Activated CD4-positive, CD25-positive, alpha-beta regulatory T cell treated with anti-CD3 and anti-CD28 coated beads, Interleukin-2, amount 50 U/mL, for 16 hours (primary cell): Measurements from ENCODE around the gene FLCN.
"Not testable (repeated sequence)": the region's sequence is repeated elsewhere in the genome, so short reads cannot be mapped to it uniquely, and the experiment has no call there.

Experiments
- DNase-seq: peaks from one replicate; pipeline ENCODE4 v3.0.0-alpha.2; 2020; ENCODE audit warnings: low read depth, low spot score

Gene FLCN

GRCh38 chr17:17213775-17214174 is 23.2 kb downstream of the FLCN start:
- no peak for DNase-seq

GRCh38 chr17:17207998-17208397 is 29.0 kb downstream of the FLCN start:
- DNase-seq, result no peak

- no peak for DNase-seq
Observed at GRCh38 chr17:17206913-17207335, 30.0 kb downstream of the FLCN start.

- peak; percentile 80 for DNase-seq
Observed at GRCh38 chr17:17206124-17206912, 30.6 kb downstream of the FLCN start, which contains the start of gene PLD6. TSS of gene PLD6 (minus strand) at chr17:17206333. CDS start at chr17:17206286, 47 bp downstream.

- peak; percentile 10 for DNase-seq
Observed at GRCh38 chr17:17205368-17206123, 31.4 kb downstream of the FLCN start.

DNA sequence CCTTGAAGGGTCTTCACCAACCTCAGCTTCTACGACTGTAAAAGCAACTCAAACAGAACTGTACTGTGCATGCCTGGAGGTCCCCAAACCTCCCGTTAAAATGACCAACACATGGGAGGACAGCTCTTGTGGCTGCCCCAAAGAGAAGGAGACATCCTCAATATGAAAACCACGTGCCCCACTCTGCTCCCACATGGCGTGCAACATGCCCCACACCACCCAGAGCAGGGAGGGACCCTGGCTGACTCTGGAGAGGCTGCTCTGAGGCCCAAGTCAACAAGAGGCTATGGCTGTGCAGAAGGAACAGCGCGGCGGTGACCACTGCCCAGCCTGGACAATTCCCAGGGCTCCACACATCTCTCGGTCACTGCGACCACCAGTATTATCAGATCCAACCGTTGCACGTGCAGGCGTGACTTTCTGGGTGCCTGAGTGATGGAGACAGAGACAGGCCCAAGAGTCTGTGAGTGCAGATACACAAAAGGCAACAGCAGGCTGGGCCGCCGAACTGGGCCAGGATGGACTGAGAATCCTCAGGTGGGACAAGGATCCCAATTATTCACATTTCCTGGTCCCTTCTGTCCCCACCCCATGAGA is 32.2 kb downstream of the FLCN start:
- no peak for DNase-seq

GRCh38 chr17:17204041-17204591 is 32.9 kb downstream of the FLCN start:
- DNase-seq, result no peak

DNA sequence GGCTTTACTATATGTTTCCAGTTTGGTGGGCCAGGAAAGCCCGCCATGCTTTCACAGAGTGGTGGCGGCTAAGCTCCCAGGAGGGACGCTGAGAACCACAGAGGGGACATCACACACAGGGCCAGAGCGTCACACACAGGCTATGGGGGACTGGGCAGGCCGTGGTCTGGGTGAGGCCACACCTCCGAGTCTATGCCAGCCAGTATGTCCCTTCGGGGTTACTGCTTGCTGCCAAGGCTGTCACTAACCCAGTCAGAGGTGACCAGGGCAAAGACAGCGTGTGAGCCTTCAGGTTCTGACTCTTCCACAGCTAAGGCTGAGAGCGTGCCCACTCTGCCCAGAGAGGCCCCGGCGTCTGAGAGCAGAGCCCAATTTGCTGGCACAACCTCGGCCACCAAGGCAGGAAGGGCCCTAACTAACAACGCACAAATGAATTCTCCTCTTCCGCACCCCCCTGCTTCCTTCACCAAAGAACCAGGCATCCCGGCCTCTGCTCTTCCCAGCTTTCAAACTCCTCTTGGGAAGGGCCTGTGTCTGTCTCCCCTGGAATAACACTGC is 33.7 kb downstream of the FLCN start:
- DNase-seq, result no peak

GRCh38 chr17:17201907-17202306 is 35.1 kb downstream of the FLCN start:
- DNase-seq, result no peak

DNA sequence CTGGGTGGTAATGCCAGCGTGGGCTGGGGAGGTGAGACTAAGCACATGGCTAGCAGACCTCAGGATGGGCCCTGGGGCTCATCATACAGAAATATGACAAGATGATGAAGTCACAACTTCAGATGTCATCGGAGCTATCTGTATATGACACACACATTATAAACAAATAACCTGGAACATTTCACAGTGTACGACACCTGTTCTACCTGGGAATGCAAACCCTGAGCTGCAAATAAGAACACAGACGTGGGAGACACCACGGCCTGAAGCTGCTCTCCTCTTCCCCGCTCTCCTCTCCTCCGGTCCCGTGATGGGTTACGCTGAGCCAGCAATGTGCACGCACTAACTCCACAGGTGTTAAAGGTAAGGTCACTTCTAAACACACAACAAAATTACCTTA is 35.7 kb downstream of the FLCN start:
- DNase-seq, result no peak

DNA sequence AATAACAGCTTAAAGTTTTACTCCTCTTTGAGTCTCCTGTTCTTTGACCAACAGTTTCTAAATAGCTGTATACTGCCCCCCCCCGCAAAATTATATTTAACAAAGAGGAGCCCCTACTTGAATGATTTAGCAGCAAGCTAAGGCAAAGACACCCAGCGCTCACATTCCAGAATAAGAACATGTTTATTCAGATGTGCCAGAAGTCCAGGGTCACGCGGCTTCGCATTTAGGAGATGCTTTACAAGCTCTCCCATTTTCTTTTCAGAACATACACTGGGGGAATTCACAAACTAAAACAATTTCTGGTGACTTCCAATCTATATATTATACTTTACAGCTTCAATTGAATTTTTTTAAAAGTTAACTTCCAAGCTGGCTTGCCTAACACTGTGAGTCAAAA is 36.1 kb downstream of the FLCN start:
- DNase-seq, result no peak

GRCh38 chr17:17200311-17200710 is 36.7 kb downstream of the FLCN start:
- DNase-seq, result no peak

GRCh38 chr17:17198281-17198680 is 38.7 kb downstream of the FLCN start:
- no peak for DNase-seq

- DNase-seq, result no peak
Observed at GRCh38 chr17:17196776-17197175, 40.2 kb downstream of the FLCN start.

GRCh38 chr17:17195466-17195865 is 41.5 kb downstream of the FLCN start:
- DNase-seq, result not testable (repeated sequence)

DNA sequence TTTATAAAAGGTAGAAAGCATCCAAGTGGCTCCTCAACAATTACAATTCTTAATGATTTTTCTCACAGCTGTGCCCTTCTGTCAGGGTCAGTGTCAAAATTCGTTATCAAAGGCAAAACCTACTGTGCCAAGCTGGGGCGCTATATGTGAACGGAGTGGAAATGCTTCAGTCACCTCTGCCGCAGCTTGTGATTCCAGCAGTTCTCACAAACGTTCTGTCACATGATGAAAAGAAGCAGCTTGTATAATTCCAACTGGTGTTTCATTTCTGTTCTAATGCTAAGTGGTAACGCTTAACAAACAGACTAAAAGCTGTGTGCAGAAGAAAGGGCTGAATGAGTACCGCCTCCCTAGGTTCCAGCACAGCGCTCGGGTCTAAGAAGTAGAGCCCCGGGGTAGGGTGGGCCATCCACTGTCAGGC is 45.0 kb downstream of the FLCN start:
- no peak for DNase-seq

GRCh38 chr17:17191346-17191792 is 45.6 kb downstream of the FLCN start:
- no peak for DNase-seq

DNA sequence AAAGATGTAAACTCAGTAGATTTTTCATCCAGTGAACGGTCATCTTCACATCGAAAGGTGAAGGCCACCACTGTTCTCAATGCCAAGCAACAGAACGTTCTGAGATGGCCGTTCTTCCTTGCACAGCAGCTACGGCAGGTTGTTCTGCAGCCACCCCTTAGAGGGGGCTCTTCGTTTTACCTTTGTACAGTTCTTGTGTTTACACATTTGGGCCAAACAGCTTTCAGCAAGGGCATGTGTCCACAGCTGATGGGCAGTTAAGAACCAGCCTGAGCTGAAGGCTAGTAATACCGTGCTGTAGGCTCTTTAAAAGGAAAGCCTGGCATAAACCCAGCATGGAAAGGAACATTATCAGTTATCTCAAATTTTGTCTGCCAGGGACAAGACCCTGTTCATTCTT is 46.8 kb downstream of the FLCN start:
- DNase-seq, result no peak

DNA sequence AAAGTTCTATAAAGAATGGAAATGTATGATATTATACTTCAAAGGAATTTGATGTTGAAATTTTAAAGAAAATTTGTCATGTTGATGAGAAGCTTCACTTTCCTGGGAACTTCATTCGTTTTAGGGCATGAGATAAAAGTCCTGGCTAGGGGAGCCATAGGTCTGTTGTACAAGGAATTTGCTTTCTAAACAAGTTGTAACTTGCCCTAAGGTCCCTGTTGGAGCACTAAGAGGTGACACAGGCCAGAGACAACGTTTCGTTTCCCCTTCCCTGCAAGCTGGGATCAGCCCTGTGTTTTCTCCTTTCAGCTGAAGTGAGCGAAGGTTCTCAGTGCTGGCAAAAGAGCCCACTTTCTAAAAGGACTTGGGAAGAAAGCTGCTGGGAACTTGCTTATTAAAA is 47.4 kb downstream of the FLCN start:
- DNase-seq, result no peak

- DNase-seq, result no peak
Observed at GRCh38 chr17:17188586-17188985, 48.4 kb downstream of the FLCN start.

DNA sequence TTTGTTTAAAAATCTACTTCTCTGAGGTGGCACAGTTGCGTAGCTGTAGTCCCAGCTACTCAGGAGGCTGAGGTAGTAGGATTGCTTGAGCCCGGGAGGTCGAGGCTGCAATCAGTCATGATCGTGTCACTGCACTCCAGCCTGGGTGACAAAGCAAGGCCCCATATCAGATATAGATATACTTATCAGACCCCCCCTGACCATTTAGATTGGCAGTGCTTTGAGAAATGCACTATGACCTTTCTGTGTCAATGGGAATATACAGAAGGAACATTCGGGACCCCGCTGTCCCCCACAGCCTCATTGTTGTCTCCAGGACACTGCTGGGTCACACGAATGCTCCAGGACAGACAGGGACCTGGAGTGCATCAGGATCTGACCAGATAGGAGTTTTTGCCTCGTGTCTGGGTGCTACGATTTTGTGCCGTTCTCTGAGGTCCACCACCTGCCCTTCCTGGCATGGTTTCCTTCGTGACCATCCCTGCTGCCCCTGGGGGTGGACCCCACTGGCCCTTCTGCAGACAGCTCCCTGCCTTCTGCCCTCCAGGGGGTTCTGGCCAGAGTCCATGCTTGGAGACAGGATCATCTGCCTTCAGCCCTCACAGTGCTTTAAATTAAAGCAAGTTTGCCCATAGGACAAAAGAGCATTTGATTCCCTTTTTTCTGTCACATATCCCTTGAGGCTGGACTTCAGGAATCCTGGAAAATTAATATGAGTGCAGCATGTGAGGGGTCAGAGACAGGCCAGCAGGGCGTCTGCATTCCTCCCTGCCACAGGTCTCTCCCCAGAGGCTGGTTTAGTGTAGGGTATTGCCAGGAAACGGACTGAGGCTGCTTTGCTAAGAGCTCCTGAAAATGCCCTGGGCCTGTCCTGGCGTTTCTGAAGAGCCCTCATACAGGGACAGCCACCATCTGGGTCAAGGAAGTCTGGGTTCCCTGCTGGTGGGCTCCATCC is 50.1 kb downstream of the FLCN start:
- no peak for DNase-seq
